Stromal cell of bone marrow (primary cell): ENCODE results near the gene PITPNC1.
"Not testable (repeated sequence)": the region's sequence is repeated elsewhere in the genome, so short reads cannot be mapped to it uniquely, and the experiment has no call there.

Source experiments
- DNase-seq: peaks from one replicate; pipeline ENCODE4 v3.0.0-alpha.2; 2012; ENCODE audit warnings: low read depth

PITPNC1 gene

DNA sequence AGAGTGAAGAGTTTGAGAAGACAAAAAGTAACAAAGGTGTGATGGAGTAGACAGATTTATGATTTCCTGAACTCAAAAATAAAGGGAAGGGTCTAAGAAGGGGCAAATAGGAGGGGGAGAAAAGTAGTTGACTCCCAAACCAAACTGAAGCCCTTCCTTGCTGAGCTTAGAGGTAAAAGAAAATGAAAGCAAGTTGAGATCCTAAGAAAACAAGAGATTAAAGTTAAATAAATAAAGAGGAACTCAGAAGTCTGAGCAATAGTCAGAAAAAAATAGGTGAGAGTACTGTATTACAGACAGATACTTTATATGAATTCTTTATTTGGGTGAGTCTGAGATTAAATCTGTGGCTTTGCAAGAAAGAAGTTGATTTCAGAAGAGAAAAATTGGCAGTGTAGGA lies 7.4 kb upstream of the PITPNC1 start:
- no peak for DNase-seq

DNA sequence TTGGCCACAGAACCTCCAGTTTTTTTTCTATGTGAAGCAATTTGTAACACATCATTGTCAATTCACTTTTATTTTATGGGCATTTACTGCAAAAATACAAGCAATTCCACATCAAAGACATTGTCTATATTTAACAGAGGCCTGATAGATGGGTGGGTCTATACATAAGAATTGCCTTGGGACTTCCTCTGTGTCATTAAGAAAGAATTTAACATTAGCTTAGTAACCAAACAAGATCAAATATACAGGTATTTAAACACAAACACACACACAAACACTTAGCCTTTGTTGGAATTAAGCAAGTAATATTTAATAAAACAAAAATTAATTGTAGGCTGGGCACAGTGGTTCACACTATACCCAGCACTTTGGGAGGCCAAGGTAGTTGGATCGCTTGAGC lies 4.3 kb upstream of the PITPNC1 start:
- no peak for DNase-seq

DNA sequence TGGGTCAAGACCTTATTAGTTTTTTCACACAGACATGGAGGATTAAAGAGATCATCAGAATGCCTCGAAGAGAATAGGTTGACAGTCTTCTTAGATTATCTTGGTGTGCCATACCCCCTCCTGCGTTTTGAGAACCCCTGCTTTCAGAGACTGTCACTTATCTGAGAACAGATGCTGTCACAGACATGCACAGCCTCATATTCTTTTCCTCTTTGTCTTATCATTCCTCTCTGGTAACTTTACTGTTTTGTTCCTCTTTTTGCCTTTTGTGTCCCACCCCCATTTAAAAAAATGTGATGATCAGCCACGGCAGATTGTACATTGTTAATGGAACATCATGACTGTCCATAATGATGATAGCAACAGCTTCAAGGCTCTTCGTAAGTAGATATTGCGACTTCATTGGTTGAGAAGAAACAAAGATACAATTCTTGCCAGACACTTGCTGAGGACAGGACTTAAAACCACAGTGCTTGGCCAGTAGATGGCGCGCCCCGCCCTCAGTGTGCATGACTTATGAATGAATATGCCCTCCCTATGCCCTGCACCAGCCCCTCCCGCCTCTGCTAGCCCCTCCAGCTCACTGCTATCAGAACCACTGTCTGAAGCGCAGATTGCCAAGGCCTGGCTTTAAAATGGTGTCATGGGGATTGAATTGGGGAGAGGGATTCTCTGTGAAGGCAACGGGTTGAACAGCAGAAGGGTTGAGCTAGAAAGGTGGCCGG lies 2.6 kb upstream of the PITPNC1 start:
- DNase-seq: peak; percentile 70

DNA sequence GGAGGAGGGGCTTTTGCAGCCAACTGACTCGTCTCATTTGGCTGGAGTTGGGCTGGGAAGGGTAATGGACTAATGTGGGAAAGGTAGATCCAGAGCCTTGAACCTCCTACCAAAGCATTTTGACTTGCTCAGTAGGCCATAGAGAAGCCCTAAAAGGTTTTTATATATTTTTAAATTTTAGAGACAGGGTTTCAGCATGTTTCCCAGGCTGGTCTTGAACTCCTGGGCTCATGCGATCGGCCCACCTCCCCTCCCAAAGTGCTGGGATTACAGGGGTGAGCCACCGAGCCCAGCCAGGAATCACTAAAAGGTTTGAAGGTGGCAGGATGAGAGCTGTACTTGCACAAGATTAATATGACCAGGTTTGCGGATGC lies 2.0 kb upstream of the PITPNC1 start:
- DNase-seq: no peak

DNA sequence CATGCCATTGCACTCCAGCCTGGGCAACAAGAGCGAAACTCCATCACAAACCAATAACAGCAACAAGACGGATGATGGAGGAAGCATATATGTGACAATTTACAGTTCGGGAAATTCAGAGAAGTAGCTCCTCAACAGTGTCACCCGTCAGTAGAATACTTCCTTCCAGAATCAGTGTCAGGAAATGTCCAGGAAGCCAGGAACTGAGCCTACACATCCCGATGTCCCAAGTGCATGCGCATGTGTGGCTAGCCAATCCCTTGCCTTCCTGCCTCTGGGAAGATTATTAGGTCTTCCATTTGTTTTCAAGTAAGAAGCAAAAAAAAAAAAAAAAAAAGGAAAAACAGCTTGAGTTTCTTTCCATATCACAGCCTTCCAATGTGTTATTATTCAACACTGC lies 1.4 kb upstream of the PITPNC1 start:
- DNase-seq: no peak

DNA sequence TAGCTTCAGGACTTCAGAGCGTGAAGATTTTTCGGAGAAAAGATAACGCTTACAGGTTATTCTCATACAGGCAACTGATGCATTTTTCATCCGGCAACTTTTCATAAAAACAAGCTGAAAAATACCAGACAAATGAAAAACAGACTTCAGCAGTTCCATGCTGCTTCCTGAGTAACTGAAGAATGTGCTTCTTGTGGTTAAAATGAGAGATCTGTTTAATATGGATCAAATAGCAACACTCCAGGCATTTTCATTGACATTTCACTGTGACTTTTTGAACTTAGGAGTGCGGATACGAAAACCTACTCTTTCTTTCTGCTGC lies 705 bp upstream of the PITPNC1 start:
- no peak for DNase-seq

DNA sequence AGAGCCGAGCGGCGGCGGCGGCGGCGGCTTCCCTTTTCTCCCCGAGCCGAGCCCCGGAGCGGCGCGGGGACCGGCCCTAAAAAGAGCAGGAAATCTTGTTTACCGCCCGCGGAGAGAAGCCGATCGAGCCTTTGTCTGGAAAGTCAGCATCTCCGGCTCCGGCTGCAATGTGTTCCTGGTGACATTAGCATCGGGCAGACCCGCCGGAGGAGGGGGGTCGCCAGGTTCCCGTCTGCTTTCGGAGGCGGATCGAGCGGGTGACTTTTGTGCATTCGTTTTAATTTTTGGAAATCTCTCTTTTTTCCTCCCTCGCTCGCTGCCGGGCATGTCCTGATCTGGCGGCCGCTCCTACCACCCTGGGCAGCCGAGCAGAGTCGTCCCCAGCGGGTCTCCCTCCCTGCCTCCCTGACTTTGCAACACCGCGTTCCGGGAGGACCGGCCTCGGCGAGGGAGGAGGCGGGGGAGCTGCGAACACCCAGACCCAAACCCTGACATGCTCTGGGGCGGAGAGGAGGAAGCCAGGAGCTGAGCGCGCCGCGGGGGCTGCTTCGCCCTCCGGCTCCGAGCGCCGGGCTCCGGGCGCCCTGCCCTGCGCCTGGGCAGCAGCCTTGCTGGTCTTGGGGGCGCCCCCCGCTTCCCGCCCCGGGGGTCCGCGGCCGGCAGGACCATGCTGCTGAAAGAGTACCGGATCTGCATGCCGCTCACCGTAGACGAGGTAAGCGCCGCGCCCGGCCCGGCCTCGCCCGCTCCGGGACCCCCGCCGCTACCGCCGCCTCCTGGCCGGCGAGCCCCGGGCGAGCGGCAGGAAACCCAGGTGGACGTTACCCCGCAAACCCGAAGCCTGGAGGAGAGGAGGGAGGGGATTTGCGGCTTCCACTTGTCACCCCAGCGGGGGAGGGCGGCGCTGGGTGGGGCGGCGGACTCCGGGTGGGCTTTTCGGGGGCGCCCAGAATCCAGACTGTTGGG lies 690 bp downstream of the PITPNC1 start:
- no peak for DNase-seq

DNA sequence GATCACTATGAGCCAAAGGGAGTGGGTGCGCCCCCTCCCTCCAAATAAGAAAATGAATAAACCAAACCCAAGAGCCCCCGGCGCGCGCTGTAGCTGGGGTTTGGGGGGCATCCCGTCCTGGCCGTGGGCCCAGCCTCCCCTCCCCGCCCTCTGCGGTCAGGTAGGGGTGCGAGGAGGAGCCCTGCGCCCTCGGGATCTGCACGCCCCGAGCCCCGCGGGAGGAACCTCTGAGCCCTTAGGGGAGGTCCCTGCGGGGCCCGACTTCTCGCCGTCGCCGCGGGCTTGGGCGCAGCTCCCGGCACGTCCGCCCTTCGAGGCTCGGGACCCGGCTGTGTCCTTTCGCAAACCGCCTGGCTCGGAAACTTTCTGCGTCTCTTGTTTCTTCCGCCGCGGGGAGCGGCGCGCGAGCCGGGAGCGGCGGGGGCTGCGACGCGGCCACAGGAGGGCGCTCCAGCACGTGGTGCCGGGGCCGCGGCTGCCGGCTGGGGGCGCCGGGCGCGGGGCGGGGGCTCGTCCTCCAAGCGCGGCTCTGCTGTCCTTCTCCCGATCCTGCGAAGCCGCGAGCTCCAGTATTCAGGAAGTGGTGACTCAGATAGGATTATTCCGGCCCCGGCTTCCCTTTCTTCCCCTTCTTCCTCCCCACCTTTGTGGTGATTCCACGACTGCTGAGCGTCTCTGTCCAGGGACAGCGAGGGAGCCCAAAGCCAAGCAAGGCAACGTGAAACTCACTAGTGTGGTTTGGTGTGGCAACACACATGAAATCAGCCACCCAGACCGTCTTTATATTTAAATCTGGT lies 1.6 kb downstream of the PITPNC1 start:
- DNase-seq: peak; percentile 55

DNA sequence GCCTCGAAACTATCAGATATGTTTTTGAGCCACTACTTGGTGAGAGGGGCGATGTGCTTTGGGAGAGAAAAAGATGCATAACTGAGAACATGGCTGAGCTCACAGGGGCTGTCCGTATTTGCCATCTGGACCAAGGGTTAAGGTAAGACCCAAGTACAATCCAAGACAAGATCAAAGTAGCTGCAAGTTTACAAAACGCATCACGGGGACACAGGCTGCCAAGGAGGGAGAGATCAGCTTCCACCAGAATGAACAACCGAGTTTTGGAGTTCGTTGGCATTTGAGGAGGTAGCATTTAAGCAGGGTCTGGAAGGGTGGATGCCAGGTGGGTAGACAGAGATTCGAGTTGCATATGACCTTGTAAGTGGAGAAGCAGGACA lies 2.2 kb downstream of the PITPNC1 start:
- DNase-seq: no peak

DNA sequence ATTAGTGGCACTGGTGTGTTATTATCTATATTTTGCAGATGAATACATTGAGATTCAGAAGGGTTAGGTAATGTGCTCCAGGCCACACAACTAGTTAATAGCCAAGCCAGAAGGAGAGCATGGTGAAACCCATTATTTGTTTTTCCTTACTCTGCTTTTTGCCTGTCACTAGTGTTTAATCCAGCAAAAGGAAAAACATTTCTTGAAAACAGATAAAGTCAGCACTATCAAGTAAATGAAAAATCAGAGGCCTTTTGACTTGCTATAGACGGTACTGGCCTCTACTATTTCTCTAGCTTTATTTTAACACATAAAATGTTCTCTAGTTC lies 4.8 kb downstream of the PITPNC1 start:
- DNase-seq: no peak

DNA sequence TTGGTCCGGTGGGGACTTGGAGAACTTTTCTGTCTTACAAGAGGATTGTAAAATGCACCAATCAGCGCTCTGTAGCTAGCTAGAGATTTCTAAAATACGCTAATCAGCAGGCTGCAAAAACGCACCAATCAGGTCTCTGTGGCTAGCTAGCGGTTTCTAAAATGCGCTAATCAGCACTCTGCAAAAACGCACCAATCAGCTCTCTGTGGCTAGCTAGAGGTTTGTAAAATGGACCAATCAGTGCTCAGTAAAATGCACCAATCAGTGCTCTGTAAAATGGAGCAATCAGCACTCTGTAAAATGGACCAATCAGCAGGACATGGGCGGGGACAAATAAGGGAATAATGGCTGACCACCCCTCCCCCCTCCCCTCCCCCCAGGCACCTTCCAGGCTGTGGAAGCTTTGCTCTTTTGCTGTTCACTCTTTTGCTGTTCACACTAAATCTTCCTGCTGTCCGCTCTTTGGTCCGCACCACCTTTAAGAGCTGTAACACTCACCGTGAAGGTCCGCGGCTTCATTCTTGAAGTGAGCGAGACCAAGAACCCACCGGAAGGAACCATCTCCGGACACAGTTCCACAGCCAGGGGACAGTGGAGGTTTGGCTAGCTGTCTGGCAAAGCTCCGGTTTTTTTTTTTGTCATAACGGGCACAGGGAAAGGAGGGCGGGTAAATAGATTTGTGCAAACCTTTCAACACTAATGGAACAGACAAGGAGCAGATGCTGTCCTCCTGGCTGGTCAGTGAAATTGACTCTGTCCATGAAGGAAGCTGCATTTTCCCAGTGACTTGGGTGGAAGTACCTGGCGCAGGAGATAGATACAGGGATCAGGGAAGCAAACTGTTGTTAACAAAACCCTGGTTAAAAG lies 8.3 kb downstream of the PITPNC1 start:
- DNase-seq: no peak

DNA sequence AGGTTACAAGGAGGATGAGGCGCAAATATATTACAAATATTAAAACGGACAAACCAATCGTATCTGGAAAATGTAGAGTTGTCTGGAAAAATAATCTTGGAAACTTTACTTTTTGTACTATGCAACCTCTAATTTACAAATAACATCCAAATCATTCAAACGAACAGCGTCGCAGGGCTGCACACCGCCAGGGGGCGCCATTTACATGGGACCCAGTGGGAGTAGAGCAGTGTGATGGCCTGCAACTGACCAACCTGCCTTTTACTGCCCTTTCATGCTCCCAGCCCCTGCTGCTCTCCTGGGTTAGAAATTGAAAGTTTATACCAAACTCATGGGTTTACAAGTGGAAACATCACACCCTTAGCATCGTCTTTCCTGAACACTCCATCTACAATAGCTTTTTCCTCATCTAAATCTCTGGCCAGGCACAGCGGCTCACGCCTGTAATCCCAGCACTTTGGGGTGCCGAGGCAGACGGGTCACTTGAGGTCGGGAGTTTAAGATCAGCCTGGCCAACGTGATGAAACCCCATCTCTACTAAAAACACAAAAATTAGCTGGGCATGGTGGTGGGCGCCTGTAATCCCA lies 10.0 kb downstream of the PITPNC1 start:
- DNase-seq: no peak

DNA sequence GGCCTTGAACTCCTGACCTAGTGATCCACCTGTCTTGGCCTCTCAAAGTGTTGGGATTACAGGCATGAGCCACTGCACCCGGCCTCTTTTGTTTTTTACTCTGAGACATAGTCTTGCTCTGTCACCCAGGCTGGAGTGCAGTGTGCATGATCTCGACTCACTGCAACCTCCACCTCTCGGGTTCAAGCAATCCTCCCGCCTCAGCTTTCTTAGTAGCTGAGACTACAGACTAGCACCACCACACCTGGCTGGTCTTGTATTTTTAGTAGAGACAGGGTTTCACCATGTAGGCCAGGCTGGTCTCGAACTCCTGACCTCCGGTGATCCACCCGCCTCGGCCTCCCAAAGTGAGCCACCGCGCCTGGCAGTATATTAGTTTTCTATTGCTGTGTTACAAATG lies 11.5 kb downstream of the PITPNC1 start:
- not testable (repeated sequence) for DNase-seq

DNA sequence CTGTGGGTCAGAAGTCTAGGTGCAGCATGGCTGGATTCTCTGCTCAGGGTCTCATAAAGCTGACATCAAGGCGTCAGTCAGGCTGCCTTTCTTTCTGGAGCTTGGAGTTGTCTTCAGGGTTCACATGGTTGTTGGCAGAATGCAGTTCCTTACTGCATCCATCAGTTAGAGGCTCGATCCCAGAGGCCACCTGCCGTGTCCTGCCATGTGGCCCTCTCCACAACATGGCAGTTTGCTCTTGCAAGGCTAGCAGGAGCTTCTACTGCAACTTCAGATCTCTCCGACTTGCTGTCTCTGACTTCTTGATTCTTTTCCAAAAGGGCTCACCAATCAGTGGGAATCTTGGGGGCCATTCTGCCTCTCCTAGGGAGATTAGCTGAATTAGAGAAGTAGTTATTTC lies 11.9 kb downstream of the PITPNC1 start:
- DNase-seq: no peak

DNA sequence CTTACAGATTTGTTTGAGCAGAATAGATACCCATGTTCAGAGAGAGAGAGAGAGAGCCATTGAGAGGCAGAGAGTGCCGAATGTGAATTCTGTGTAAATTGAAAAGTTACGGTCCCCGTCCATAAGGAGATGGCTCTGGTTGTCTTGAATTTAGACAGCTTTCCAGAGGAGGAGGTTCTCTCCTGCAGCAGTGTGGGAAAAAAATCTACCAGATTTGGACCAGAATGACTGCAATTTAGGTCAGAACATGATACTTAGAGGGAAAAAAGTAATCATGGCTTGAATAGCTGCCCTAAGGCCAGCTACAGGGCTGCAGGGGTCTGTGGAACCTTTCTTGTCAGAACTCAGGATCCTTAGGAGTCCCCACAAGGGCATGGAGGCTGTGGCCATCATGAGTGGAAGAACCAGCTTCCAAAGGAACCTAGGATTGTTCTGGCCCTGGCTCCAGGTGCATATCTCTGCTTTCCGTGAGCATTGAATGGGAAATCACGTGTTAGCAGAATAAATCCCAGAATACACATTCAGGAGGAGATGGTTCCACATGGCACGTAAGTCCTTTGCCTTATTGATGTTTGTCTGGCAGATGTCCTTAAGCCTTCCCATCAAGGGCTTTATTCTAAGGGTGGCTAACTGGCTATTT lies 13.0 kb downstream of the PITPNC1 start:
- no peak for DNase-seq

DNA sequence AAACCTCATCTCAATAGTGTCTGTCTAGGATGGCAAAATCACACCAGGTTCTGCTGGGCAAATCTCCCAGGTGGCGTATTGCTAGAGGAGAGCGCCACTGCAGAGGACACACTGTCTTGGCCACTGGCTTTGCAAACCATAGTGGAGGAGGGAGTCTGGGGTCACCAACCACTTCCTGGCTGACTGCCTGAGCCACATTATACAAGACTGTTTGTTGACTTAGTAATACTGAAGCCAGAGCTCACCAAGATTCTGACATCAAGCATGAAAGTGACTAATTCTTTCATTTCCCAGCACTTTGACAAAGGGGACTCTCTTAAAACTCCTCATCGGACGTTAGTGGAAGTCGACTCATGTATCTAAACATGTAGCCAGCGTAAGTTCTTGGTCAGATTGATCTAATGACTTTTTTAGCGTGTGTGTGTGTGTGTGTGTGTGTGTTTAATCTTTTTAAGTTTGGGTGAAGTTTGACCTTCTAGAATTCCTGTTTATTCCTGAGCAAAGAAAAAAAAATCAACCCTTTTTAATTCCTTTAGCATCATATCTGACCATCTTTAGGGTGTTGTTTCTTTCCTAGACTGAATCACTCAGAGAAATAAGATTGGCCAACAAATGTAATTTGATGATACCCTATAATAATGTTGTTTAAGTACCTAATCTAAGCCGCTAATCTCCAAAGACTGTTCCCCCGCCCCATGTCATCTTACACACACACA lies 13.7 kb downstream of the PITPNC1 start:
- peak; percentile 96 for DNase-seq

DNA sequence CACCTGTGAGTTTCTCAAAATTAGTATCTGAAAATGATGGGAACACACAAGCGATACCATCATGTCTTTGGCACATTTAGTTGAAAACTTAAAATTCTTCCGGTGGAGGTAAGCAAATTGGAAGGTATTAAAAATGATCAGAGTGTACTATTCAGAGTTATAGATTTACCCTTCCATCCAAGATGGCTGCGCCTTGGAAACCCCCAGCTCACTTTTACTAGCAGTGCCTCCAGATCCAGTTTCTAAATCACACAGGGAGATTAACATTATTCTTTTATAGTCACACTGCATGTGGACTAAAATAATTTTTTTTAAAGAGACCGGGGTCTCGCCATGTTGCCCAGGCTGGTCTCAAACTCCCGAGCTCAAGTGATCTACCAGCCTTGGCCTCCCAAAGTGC lies 15.0 kb downstream of the PITPNC1 start:
- DNase-seq: no peak

DNA sequence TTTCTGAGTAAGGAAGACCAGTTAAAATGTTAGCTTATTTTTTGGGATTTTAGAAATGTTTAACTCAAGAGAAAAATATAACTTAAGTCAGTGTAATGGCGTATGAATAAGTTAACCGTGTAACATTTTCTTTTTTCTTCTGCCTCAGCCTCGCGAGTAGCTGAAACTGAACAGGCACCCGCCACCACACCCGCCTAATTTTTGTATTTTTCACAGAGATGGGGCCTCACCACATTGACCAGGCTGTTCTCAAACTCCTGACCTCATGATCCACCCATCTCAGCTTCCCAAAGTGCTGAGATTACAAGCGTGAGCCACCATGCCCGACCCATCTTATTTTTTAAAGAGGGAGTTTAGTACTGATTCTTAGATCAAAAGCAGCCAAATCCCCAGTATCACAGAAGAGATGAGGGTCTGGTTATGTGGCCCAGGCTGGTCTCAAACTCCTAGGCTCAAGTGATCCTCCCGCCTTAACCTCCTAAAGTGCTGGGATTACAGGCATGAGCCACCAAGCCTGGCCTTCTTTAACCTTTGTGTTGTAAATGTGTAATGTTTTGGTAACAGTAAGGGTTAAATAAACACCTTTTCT lies 16.8 kb downstream of the PITPNC1 start:
- DNase-seq: no peak

DNA sequence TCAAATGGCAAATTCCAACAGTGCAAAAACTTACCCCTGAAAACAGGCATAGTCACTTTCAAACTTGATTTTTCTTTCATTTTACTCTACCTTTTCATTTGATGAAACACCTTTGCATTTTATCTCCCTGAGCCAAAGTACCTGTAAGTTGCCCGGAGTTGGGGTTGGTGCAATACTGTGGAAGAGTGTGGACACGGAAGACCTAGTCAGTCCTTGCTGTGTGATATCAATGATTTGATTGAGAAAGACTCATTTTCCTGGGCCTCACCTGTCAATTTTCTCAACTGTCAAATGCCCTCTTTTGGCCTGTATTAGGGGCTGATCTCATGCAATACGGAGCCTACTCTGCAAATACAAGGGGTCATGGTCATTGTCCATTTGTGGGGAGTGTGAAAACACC lies 22.6 kb downstream of the PITPNC1 start:
- no peak for DNase-seq

DNA sequence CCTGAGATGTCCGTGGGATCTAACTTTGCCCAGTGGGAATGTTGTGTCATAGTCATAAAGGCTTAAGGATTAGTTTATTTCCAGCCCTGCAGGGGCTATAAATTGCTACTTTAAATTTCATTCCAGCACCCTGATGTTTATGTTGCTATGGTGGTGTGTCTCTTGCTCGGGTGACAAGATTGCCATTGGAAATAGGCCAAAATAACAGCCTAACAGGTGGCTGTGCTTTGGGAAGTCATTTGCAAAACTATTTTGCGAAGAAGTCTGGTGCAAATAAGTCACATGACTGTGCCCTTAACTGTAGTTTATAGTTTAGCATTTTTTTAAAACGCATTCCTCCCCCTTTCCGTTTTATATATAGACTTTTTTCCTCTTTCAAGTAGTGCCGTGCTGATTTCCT lies 23.1 kb downstream of the PITPNC1 start:
- DNase-seq: no peak
